ENCODE data around the gene ZFYVE26. TPM values are rescaled to one million over a fixed set of nuclear protein-coding genes. Genes with fewer than 3 reads are reported as not detected.

The ZFYVE26 gene
- total RNA-seq, 2 donors from 2014 or later, result 19.1 to 19.2 TPM

GRCh38 chr14:67736771-67737170, 79.6 kb downstream of the ZFYVE26 start:
- intact Hi-C loops (cut with DNase I), result no loop called here
- no peak for TF ChIP-seq CTCF (IDR thresholded peaks at IDR 0.05)

GRCh38 chr14:67735336-67736147, 80.8 kb downstream of the ZFYVE26 start:
- Histone ChIP-seq H3K27ac (no peak overlapping the region), H3K4me3 (no peak overlapping the region), H3K9me3 (no peaks in the 10 kb centered on the region), H3K4me1 (no peaks in the 10 kb centered on the region), H3K36me3 (no peaks in the 10 kb centered on the region), H3K27me3 (no peaks in the 10 kb centered on the region), H3K9ac (ENCODE audit: low read depth in 2 of 2, low read length in 2 of 2) (no peak overlapping the region)
- DNase-seq, result no peak
- intact Hi-C loops (cut with DNase I), result no loop called here
- no peak for TF ChIP-seq CTCF (IDR thresholded peaks at IDR 0.05)

More at GRCh38 chr14:67736771-67737170, 79.6 kb downstream of the ZFYVE26 start:
- Histone ChIP-seq H3K9ac (ENCODE audit: low read depth in 2 of 2, low read length in 2 of 2) (no peak overlapping the region), H3K4me3 (no peak overlapping the region), H3K4me1 (no peaks in the 10 kb centered on the region), H3K9me3 (no peaks in the 10 kb centered on the region), H3K27ac (no peak overlapping the region), H3K36me3 (no peaks in the 10 kb centered on the region), H3K27me3 (no peaks in the 10 kb centered on the region)
- peak; percentile 40 for DNase-seq

GRCh38 chr14:67734675-67735074, 81.7 kb downstream of the ZFYVE26 start:
- intact Hi-C loops (cut with DNase I), result no loop called here
- no peak for TF ChIP-seq CTCF (IDR thresholded peaks at IDR 0.05)
- Histone ChIP-seq H3K9me3 (no peaks in the 10 kb centered on the region), H3K4me1 (no peaks in the 10 kb centered on the region), H3K27ac (no peak overlapping the region), H3K4me3 (no peak overlapping the region), H3K9ac (ENCODE audit: low read depth in 2 of 2, low read length in 2 of 2) (no peak overlapping the region), H3K27me3 (no peaks in the 10 kb centered on the region), H3K36me3 (no peaks in the 10 kb centered on the region)
- no peak for DNase-seq

- no peak overlapping the region for H3K4me3 ChIP-seq
- H3K36me3 ChIP-seq, result no peaks in the 10 kb centered on the region
- intact Hi-C loops (cut with DNase I), result no loop called here
- no peak overlapping the region for H3K27ac ChIP-seq
- H3K4me1 ChIP-seq, result no peaks in the 10 kb centered on the region
- no peak for DNase-seq
- no peak overlapping the region for H3K9ac ChIP-seq (ENCODE audit: low read depth in 2 of 2, low read length in 2 of 2)
- TF ChIP-seq CTCF (IDR thresholded peaks at IDR 0.05), result no peak
- H3K9me3 ChIP-seq, result no peaks in the 10 kb centered on the region
- no peaks in the 10 kb centered on the region for H3K27me3 ChIP-seq
Measured at GRCh38 chr14:67733616-67734015, 82.8 kb downstream of the ZFYVE26 start.

- DNase-seq, result peak; percentile 75
- TF ChIP-seq CTCF (IDR thresholded peaks at IDR 0.05), result no peak
- intact Hi-C loops (cut with DNase I), result no loop called here
- H3K27ac ChIP-seq, result peak overlapping the region; percentile 44
- no peaks in the 10 kb centered on the region for H3K9me3 ChIP-seq
- H3K36me3 ChIP-seq, result no peaks in the 10 kb centered on the region
- no peaks in the 10 kb centered on the region for H3K4me1 ChIP-seq
- H3K4me3 ChIP-seq, result no peak overlapping the region
- H3K9ac ChIP-seq (ENCODE audit: low read depth in 2 of 2, low read length in 2 of 2), result no peak overlapping the region
- H3K27me3 ChIP-seq, result no peaks in the 10 kb centered on the region
Measured at GRCh38 chr14:67729072-67729885, 87.1 kb downstream of the ZFYVE26 start.

Measured in colonic mucosa (tissue), 4 donors.